Esophagus mucosa (tissue), 1 donor: Measurements from ENCODE around the gene NFE2L1. TPM values are rescaled to one million over a fixed set of nuclear protein-coding genes. Genes with fewer than 3 reads are reported as not detected.
"Not testable (repeated sequence)": the region's sequence is repeated elsewhere in the genome, so short reads cannot be mapped to it uniquely, and the experiment has no call there.

Experiments used
- ATAC-seq: fragments of 200-7000 bp; cut with Tn5 transposase; one replicate; pipeline ENCODE4 v1.9.1; 2020
- total RNA-seq: library from RNA; stranded (reverse); gene quantifications from one replicate; pipeline ENCODE4 v1.2.4, GENCODE V29; 2023
- donor health status: DM: yes; HTN: yes; CAD: no.

Gene NFE2L1
- total RNA-seq, 1 donor from 2014 or later: 90.4 TPM

DNA sequence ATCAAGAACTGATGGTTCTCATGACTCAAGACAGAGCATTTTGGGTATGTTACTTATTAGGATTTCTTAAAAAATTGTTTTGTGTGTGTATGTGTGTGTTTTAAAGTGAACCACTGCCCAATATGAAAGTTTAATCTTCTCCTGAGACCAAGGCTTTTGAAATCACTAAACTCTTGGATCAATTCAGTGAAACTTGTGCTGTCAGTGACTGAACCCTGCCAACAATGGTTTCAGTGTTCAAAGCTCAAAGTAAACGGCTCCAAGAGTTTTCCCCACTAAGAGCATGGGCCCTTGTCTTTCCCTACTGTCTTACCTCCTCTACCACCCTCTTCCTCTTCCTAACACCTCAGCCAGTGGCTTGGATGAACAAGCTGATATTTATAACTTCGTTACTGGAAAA is 22.0 kb downstream of the NFE2L1 start:
- ATAC-seq: no peak

DNA sequence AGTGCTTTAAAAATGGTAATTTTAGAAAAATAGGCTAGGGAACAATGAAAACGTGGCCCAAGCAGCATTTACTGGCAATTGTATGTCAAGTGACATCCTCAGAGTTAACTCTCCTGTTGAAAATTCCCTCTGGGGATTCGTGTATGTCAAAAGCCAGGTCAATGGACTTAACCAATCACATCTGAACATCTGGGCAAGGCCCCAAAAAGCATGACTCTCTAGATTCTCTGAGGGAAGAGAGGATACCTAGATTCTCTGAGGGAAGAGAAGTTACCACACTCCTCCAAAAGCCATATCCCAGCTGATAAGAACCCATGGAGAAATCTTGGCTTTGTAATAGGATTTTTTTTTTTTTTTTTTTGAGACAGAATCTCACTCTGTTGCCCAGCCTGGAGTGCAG is 23.5 kb downstream of the NFE2L1 start:
- ATAC-seq: no peak

DNA sequence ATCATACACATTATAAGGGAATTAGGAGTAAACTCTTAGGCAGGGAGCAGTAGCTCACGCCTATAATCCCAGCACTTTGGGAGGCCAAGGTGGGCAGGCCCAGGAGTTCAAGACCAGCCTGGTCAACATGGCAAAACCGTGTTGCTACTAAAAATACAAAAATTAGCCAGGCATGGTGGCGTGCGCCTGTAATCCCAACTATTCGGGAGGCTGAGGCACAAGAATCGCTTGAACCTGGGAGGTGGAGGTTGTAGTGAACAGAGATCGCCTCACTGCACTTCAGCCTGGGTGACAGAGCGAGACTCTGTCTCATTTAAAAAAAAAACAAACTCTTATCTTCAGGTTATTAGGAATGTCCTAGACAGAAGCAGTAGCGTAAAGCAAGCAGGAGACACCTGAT is 24.7 kb downstream of the NFE2L1 start:
- not testable (repeated sequence) for ATAC-seq

DNA sequence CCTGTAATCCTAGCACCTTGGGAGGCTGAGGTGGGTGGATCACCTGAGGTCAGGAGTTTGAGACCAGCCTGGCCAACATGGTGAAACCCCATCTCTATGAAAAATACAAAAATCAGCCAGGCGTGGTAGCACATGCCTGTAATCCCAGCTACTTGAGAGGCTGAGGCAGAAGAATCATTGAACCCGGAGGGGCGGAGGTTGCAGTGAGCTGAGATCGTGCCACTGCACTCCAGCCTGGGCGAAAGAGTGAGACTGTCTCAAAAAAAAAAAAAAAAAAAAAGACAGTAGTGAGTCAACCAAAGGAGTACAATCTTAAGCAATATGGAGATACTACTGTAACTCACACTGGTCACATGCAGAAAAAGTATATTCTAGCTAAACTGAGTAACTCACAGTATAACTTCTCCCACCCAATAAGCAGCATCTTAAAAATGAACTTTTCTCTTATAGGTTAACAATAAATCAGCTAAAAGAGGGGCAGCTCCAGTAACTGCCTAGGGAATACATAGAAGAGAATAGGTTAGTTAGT is 25.5 kb downstream of the NFE2L1 start:
- peak; percentile 22 for ATAC-seq

DNA sequence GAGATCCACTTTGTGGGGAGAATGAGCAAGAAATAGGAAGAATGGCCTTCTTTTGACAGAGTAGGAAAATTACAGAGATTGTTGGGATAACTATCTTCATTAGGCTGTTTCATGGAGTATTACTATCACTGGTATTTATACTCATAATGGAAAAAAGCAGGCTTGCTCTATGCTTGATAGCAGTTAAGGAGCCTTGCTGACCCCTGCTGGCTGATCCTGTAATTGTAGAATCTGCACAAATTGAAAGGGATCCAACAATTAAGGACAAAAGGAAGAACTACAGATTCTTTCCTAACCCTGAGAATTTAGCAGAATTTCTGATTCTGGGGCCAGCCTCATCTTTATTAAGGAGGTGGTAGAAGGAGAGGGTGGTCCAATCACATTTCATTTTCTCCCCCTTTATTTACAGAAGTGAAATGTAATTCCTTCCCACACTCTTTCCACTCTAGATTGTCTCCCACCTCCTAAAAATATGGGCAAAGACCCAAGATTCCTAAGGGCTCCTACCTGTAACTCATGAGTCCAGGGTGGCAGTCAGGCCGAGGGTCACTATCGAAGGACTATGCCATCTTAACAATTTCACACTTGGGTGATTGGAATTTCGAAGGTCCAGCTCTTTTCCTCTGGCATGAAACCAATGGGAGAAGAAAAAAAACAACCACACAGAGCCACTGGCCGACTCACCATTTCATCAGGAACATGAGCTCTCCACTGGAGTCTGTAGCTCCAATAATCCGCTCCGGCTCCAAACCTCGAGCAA is 26.3 kb downstream of the NFE2L1 start:
- peak; percentile 80 for ATAC-seq

DNA sequence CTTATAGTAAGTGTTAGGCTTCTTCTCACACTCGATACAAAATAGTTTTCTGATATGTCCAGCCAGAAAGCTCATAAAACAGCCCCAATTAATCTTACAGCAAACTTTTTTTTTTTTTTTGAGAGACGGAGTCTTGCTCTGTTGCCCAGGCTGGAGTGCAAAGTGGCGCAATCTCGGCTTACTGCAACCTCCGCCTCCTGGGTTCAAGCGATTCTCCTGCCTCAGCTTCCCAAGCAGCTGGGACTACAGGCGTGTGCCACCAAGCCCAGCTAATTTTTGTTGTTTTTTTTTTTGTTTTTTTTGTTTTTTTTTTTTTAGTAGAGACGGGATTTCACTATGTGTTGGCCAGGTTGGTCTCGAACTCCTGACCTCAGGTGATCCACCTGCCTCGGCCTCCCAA is 29.0 kb downstream of the NFE2L1 start:
- not testable (repeated sequence) for ATAC-seq

DNA sequence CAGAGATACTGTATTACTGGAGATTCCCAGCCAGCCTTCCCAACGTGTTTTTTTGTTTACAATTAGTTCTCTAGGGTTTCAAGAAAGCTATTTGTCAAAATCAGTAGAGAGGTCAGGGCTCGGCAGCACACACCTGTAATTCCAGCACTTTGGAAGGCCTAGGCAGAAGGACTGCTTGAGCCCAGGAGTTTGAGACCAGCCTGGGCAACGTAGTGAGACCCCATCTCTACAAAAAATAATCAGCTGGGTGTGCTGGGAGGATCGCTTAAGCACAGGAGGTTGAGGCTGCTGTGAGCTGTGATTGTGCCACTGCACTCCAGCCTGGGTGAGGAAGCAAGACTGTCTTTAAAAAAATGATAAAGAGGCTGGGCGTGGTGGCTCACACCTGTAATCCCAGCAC is 33.7 kb downstream of the NFE2L1 start:
- ATAC-seq: no peak

DNA sequence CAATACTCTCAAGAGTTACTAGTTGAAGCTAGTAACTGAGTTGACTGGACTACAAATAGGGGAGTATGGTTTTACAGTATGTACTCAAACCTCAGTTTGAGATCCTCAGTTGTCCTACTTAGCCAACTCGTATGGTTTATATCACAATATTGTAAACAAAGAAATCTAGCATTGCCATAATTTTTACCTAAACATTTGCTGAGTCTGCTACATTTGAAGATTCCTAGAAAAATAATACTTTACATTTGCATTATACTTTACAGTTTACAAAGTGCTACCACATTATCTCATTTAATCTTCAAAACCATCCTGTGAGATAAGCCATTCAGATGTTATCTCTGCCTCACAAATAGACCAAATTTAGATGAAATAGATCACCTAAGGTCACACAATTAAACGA is 36.8 kb downstream of the NFE2L1 start:
- no peak for ATAC-seq

DNA sequence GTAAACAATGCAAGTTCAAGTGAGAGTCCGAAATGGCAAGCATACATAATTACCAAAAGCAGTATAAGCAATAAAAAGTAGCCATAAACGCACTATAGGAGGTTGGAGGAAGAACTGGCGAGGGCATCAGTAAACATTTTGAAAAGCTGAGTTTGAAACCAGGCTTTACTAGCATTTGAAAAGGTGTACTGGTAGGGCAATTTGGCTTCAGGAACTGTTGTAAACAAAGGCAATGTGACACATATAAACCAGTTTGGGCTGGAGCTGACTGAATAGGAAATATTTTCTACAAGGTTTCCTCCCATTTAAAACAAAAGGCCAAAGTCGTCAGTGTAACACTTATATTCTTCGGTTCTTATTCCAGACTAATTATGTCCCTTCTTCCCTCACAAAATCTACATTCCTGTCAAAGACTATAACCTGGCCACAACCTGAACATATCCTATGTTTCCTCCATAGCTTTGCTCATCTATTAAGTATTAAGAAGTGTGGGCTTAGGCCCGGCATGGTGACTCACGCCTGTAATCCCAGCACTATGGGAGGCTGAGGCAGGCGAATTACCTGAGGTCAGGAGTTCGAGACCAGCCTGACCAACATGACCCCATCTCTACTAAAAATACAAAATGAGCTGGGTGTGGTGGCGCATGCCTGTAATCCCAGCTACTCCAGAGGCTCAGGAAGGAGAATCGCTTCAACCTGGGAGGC is 45.3 kb downstream of the NFE2L1 start:
- ATAC-seq: peak; percentile 75

DNA sequence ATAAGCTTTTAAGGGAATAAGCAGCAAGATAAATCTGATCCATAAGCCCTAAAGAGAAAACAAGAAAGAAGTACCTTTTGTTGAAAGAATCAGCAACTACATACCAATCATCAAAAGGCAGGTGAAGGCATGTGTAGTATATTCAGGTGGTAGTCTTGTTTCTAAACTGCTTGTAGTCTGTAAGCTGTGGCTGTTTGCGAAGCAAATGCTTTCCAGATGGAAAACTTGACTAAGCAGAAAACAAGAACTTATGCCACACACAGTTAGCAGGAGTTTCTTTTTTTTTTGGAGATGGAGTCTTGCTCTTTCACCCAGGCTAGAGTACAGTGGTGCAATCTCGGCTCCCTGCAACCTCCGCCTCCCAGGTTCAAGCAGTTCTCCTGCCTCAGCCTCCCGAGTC is 47.5 kb downstream of the NFE2L1 start:
- no peak for ATAC-seq

DNA sequence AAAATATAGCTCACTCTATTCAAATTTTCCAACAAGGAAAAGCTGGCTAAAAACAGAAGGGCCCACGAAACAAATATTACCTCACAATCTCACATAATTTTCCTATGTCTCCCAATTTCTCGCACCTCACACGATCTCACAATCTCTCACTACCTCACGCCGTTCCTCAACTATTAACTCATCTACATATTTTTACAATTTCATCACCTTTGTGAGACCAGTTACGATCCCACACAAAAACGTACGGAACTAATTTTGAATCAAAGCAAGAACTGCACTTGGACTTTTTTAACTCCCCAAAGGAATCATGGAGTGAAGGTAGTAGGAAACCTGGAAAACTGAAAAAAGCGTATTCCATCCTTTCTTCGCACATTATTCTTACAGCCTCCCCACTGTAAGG is 52.0 kb downstream of the NFE2L1 start:
- no peak for ATAC-seq

DNA sequence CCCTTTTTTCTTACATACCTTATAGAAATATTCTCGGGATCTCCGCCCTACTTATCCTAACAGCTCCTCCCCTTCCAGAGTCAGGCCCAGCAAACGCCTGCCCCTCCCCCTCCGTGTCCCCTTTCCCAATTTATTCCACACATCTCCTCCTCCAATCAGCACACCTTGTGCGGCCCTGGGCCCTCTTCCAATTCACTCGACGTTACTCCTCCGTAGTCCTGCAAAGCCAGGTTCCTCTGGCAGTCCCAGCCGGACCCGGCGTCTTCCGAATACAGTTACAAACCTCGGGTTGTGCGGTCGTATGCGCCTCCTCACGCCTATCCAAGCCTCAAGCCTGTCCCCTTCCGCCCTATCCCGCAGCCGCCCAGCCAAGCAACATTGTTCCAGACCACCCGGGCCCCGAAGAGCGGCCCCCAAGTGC is 52.4 kb downstream of the NFE2L1 start:
- peak; percentile 34 for ATAC-seq

DNA sequence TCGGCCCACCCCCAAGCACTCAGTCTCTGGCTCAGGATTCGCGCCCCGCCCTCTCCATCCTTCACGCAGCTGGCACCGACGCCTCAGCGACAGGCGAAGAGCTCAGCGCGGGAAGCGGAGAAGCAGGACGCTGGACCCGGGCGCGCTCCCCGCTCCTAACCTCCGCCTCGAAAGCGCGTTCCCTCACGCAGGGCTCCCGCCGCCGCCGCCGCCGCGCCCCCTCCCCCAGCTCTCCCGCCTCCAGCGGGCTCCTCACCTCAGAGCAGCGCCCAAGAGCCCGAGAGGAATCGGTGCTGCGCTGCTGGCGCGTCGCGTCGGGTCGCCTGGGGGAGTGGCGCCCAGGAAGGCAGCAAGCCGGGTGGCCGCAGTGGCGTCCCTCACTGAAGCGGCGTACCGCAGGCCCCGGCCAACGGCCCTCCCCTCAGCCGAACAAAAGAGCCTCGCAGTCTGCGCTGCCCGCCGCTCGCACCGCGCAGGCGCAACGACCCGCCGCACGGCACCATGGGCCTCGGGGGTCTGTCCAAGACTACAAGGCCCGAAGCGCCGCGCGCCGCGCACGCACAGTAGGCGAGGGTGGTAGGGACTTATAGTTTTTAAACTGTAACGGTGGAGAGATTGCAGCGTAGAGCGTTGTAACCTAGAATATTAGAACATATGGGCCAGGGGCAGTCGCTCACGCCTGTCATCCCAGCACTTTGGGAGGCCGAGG is 53.0 kb downstream of the NFE2L1 start, which contains the start of gene CBX1:
TSS of gene CBX1 (minus strand) at position 467 of the 709 bp plus-strand sequence. CDS start 24,474 bp downstream, outside the sequence.
- ATAC-seq: peak; percentile 96

DNA sequence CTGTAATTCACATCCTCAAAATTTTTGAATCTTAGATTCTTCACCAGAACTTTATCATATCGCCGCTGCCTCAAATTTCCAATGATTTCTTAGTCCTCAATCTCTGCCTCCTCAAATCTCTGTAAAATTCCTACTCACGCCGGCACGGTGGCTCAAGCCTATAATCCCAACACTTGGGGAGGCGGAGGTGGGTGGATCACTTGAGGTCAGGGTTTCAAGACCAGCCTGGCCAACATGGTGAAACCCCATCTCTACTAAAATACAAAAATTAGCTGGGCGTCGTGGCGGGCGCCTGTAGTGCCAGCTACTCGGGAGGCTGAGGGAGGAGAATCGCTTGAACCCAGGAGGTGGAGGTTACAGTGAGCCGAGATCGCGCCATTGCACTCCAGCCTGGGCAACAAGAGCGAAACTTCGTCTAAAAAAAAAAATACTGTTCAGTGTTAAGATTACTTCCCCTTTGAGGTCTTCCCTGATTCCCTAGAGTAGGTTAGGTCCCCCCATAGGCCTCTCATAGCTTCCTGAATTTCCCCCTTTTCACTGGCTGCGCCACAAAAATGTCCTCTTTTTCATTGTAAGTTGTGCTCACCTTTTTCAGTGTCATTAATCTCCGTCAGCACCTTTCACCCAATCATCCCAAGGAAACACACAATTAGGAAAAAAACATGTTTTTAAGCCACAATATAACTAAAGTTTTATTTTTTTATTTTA is 54.0 kb downstream of the NFE2L1 start:
- ATAC-seq: no peak

DNA sequence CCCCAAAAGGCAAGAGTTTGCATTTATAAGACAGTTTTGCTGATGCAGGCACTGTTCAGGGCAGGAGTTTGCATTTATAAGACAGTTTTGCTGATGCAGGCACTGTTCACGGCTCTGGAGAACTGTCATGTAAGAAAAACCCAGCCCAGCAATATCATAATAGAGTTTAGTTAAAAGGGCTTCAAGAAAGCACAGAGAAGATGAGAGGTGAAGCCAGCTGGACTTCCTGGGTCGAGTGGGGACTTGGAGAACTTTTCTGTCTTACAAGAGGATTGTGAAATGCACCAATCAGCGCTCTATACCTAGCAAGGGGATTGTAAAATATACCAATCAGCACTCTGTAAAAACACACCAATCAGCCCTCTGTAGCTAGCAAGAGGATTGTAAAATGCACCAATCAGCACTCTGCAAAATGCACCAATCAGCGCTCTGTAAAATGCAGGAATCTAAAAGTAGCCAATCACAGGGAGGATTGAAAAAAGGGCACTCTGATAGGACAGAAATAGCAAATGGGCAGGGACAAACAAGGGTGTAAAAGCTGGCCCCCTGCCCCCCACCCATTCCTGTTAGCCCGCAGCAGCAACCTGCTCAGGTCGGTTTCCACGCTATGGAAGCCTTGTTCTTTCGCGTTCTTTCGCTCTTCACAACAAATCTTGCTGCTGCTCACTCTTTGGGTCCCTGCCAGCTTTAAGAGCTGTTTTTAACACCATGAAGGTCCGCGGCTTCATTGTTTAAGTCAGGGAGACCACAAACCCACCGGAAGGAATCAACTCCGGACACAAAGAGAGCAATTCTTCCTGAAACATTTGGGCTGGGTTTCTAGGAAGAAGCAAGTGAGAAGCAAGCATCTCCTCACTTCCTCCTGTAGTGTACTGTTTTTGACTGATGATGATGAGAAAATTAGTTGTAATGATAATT is 54.9 kb downstream of the NFE2L1 start:
- no peak for ATAC-seq

DNA sequence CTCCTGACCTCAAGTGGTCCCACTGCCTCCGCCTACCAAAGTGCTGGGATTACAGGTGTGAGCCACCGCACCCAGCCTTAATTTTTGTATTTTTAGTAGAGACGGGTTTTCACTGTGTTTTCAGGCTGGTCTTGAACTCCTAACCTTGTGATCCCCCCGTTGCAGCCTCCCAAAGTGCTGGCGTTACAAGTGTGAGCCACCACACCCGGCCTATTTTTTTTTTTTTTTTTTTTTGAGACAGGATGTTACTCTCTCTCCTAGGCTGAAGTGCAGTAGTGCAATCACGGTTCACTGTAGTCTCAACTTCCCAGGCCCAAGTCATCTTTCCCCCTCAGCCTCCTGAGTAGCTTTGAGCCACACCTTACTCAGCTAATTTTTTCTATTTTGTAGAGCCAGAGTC is 56.3 kb downstream of the NFE2L1 start:
- no peak for ATAC-seq

DNA sequence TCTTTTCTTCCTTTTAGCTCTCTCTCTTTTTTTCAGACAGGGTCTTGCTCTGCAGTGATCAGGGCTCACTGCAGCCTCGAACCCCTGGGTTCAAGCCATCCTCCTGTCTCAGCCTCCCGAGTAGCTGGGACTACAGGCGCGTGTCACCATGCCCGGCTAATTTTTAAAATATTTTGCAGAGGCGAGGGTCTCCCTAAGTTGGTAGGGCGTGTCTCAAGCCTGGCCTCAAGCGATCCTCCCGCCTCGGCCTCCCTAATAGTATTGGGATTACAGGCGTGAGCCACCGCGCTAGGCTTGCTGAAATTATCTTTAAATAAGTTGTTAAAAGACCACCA is 58.6 kb downstream of the NFE2L1 start:
- ATAC-seq: no peak

DNA sequence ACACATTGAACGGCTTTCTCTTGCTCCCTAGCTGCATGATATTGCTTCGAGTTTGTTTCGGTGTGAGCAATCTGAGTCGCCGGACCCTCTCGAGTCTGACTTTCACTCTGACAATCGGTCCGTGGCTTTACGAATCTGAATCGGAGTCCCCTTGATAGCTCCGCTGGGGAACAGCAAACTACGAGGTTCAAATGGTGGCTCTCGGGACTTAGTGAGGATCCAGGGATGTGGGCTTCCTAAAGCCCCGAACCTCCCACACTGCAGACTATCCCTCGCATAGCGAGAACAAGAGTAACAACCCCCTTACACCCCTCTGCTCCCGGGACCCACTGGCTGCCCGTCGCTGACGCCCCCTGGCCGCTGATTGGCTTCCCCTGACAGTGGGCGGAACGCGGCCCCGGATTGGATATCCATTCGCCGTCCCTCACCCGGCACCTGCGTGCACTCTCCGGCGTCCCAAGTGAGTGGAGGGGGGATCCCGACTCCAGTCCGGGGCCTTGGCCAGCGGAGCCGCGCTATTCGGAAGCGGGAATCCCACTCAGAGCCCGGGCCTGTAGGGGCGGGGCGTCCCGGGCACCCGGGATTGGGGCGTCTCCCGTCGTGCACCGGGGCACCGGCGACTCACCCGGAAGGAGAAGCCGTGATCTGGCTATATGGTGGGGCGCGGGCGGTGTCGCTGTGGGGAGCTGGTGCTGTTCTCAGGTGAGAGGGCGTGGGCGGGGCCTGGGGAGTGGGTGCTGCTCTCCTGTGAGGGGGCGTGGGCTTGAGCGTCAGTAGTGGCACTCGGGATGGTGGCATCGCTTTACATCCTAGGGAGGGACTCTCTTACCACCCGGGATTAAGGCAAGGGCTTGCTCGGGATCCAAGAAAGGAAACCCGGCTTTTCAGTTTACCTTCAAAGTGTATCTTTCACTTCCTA is 59.2 kb downstream of the NFE2L1 start, which contains the start of gene SNX11:
TSS of gene SNX11 (plus strand) at position 630 of the 919 bp plus-strand sequence. CDS start 4,278 bp downstream, outside the sequence.
- ATAC-seq: peak; percentile 96

DNA sequence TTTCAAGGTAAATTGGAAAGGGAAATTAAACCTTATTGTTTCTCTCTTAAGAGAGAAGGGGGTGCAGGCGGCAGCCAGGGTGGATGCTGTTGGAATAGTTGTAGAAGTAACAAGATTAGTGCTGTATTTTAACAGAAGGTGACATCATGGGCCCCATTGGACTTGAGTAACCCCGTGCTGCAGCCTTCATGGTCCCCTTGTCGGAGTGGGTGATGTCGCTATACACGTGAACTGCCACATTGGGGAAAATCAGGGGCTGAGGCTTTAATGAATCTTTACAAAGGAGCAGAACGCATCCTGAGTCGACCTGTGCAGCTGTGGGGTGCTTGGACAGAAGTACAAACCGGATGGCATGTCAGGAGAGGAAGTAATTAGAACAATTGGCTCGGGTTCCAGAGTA is 62.6 kb downstream of the NFE2L1 start:
- no peak for ATAC-seq
